Cardiac fibroblast (primary cell): ENCODE measurements around the gene PFKL.
"Not testable (repeated sequence)": the region's sequence is repeated elsewhere in the genome, so short reads cannot be mapped to it uniquely, and the experiment has no call there.

ENCODE experiments used
- DNase-seq, 2 donors: peaks; one replicate each; pipeline versions ENCODE4 v3.0.0 to v3.0.0-alpha.2; 2010; ENCODE audit warnings: low read depth in 2 of 2
- H3K4me3 ChIP-seq, 2 donors: replicated peaks in 1 of 2; 1 replicate in 1 of 2; 2 replicates in 1 of 2; pipeline ENCODE4 v1.5.1; 2011; ENCODE audit warnings: low read depth in 2 of 2, low read length in 2 of 2, mild to moderate bottlenecking in 2 of 2, moderate library complexity in 1 of 2
- TF ChIP-seq, protein P1 (sequence below): IDR thresholded peaks from one replicate; pipeline ENCODE4 v1.5.1; 2011; ENCODE audit warnings: low read depth, mild to moderate bottlenecking, low read length, inconsistent platforms

PFKL gene

DNA sequence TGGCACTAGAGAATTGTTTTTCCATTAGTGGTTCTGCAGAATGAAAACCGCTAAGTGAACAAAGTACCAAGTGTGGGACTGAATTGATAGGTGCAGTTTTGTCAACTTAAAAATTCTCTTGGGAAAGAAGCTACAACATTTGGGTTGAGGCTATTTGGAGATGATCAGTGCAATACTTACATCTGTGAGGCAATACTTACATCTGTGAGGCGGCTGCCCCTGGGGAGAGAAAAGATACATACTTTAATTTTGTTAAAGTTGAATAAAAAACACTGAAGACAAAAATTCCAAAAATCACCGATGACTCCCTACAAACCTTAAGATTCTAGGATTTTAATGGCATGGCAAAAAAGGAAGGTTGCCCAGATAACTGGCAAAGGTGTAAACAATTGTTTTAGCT, 37.6 kb downstream of the PFKL start:
- no peak for DNase-seq
- TF ChIP-seq, protein P1, sequence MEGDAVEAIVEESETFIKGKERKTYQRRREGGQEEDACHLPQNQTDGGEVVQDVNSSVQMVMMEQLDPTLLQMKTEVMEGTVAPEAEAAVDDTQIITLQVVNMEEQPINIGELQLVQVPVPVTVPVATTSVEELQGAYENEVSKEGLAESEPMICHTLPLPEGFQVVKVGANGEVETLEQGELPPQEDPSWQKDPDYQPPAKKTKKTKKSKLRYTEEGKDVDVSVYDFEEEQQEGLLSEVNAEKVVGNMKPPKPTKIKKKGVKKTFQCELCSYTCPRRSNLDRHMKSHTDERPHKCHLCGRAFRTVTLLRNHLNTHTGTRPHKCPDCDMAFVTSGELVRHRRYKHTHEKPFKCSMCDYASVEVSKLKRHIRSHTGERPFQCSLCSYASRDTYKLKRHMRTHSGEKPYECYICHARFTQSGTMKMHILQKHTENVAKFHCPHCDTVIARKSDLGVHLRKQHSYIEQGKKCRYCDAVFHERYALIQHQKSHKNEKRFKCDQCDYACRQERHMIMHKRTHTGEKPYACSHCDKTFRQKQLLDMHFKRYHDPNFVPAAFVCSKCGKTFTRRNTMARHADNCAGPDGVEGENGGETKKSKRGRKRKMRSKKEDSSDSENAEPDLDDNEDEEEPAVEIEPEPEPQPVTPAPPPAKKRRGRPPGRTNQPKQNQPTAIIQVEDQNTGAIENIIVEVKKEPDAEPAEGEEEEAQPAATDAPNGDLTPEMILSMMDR, result no peak
- H3K4me3 ChIP-seq, result no peak overlapping the region

DNA sequence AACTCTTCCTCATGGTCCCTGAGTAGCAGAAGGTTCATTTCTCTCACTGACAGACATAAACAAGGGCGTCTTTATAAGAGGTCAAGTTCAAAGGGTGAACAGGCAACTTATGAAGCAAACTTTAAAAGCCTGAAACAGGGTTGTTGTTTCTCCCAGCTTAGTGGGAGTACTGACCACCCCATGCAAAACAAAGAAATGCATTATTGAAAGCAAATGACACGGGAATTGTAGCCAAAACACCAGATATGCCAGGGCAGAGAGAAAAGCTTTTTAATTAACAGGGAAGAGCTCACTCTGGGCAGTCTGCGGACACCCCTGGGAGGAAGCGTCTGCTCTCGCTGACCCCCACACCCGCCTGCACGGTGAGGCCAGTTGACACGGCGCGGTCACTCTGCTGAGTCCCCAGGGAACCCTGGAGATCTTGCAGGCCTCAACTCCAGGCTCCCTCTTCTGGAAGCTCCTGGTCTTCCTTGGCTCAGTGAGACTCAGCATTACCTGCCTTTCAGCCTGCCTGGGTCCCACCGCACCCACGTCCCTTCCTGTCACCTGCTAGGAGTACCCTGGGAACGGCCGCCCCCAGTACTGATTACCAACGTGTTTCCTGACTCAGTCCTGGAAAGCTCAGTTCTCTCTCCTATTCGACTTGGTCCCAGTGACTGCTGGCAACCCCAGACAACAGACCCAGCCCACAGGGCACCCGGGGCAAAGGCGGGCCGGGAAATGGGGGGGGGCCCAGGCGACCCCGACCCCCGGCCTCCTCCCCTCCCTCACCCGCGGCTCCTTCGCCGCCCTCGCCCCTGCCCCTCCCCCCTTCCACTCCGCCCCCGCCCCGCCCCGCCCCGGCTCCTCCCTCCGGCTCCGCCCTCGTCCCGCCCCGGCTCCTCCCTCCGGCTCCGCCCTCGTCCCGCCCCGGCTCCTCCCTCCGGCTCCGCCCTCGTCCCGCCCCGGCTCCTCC, 38.4 kb downstream of the PFKL start:
- H3K4me3 ChIP-seq, result peak overlapping the region; percentile 45 to 51
- peak; percentile 61 to 62 for DNase-seq
- TF ChIP-seq, protein P1, result peak; percentile 53

DNA sequence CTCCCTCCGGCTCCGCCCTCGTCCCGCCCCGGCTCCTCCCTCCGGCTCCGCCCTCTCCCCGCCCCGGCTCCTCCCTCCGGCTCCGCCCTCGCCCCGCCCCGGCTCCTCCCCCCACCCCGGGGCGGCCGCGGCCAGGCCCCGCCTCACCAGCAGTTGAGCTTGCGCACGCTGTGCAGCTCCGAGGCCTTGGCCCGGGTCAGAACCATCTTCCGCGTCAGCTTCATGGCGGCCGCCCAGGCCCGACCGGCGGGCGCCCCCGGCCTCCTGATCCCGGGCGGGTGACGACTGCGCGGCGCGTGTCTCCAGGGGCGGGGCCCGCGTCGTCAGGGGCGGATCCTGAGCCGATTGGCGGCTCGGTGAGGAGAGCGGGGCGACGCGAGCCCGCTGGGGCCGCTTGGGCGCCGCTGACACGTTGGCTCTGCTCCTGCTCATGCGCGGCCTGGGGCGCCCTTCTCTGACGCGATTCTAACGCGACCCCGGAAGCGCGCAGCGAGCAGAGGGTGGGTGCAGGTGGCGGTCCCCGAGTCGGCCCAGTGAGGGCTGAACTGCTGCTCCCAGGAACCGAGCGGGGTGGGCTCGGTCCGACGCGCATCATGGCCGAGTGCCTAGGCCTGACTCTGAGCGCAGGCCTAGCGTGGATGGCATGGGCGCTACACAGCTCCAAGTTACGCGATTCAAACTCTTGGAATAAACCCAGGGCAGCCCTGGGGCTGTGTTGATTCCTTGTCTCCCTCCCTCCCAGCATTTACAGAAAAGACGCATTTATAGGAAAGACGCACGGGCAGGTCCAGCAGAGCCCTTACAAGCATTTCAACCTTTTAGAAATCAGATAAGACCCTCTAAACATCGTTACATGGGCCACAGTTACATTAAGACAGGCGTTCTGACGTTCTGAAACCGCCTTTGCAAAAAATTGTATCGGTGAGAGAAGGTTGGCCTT, 39.4 kb downstream of the PFKL start, which contains the start of gene CFAP410:
CFAP410 (minus strand) TSS at position 420 of the 940 bp plus-strand sequence; CDS start at position 224, 196 bp downstream.
- peak; percentile 94 to 98 for DNase-seq
- TF ChIP-seq, protein P1, result no peak
- H3K4me3 ChIP-seq, result peak within 1 kb of the TSS; percentile 94 to 95

DNA sequence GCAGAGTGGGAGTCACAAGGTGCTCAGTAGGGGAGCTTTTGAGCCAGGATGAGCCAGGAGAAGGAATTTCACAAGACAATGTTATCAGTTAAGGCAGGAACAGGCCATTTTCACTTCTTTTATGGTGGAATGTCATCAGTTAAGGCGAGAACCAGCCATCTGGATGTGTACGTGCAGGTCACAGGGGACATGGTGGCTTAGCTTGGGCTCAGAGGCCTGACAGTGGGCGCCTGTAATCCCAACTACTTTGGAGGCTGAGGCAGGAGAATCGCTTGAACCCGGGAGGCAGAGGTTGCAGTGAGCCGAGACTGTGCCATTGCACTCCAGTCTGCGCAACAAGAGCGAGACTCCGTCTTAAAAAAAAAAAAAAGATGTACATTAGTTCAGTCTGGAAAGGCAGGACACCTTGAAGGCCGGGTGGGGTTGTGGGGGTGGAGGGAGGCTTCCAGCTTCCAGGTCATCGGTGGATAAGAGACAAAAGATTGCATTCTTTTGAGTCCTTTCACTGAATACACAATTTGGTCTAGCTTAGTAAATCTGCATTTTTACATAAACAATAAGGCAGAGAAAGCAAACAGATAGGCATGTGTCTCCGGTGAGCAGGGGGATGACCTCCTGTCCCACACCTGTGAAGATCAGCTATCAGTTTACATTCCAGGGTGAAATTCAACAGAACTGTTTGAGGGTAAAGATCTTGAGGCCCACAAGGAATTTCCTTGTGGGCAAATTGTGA, 42.0 kb downstream of the PFKL start:
- not testable (repeated sequence) for DNase-seq, H3K4me3 ChIP-seq

DNA sequence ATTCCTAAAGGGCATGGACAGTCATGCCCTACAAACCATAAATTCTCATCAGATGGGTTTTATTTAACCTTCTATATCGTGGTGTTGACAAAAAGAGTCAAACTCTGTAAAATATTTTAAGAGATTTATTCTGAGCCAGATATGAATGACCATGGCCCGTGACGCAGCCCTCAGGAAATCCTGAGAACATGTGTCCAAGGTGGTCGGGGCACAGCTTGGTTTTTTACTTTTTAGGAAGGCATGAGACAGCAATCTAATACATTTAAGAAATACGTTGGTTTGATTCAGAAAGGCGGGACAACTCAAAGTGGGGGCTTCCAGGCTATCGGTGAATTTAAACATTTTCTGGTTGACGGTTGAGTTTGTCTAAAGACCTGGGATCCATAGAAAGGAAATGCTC, 43.1 kb downstream of the PFKL start:
- DNase-seq, H3K4me3 ChIP-seq: not testable (repeated sequence)

DNA sequence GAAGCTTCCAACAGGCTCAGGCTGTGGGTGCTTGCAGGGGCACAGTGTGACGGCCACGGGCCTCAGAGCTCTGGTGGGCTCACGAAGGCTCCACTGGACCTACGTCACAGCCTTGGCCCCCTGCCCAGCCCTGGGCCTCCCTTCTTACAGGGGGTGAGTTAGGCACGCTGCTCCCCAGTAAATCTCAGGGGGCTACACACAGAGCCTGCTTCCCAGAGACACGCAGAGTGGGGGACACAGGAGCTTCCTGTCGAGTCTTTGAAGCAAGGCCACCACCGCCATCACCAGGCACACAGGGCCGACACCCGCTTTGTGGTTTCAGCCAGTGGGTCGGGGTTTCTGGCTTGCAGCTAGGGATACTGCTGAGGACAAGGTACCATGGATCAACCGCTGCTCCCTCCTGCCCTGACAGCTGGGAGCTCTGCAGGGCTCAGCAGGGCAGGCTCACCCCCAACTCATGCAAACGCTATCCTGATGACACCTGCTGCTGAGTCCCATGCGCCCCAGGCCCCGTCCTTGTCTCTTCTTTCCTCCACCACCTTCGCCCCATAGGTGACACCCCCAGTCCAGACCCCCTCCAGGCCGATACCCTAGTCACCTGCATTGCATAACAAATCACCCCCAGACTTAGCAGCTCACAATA, 44.8 kb downstream of the PFKL start:
- no peak overlapping the region for H3K4me3 ChIP-seq
- no peak for DNase-seq
- TF ChIP-seq, protein P1, result no peak

DNA sequence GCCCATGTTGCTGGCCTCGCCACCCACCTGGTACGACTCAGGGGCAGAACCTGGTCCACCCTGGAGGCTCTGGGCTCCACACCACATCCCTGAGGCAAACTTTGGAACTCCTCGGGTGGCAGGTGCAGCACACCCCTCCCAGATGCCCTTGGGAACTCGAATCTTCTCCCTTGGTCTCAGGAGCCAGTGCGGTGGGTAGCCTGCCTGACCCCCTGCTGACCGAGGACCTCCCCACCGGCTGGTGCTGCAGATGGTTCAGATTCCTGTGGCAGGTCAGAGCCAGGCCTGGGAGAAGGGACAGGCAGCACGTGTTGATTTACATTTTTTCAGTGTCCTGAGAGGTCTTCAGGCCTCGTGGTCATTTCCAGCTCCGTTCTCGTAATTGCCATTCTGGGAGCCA, 45.6 kb downstream of the PFKL start:
- no peak for DNase-seq
- no peak overlapping the region for H3K4me3 ChIP-seq
- TF ChIP-seq, protein P1, result no peak
